Progenitor cell of endocrine pancreas (in vitro differentiated cells): ENCODE data around the gene DNAH17. TPM values are rescaled to one million over a fixed set of nuclear protein-coding genes. Genes with fewer than 3 reads are reported as not detected.

Experiments
- DNase-seq: peaks from one replicate; pipeline ENCODE4 v3.0.0; 2021; ENCODE audit warnings: low spot score; ENCODE audit not compliant: unreplicated experiment
- H3K27ac Mint-ChIP-seq: 2 replicates; pipeline ENCODE4 v1.8.0; 2021; ENCODE audit warnings: mild to moderate bottlenecking, moderate library complexity, mixed read lengths
- H3K27me3 Mint-ChIP-seq: 2 replicates; pipeline ENCODE4 v1.8.0; 2021; ENCODE audit warnings: mixed read lengths
- H3K36me3 Mint-ChIP-seq: 2 replicates; pipeline ENCODE4 v1.8.0; 2022; ENCODE audit warnings: mixed read lengths; ENCODE audit not compliant: insufficient read depth
- H3K4me1 Mint-ChIP-seq: 2 replicates; pipeline ENCODE4 v1.8.0; 2021; ENCODE audit warnings: low read depth, mixed read lengths
- H3K4me3 Mint-ChIP-seq: 2 replicates; pipeline ENCODE4 v1.8.0; 2021; ENCODE audit warnings: low read depth, mild to moderate bottlenecking, moderate library complexity, mixed read lengths
- H3K9me3 Mint-ChIP-seq: 2 replicates; pipeline ENCODE4 v1.8.0; 2021; ENCODE audit warnings: low read depth, mixed read lengths
- CTCF ChIP-seq: fragments of 200-600 bp; sonication (generic); IDR thresholded peaks from one replicate; pipeline ENCODE4 v1.5.0; 2021; ENCODE audit warnings: antibody characterized with exemption, mild to moderate bottlenecking; ENCODE audit not compliant: unreplicated experiment
- total RNA-seq: library from RNA; stranded (reverse); gene quantifications from 2 replicates; pipeline ENCODE4 v1.2.1, GENCODE V29; 2021

Gene DNAH17
- total RNA-seq, 1 donor from 2014 or later: not detected

- Mint-ChIP-seq H3K4me3 (no peak overlapping the region), H3K27ac (no peak overlapping the region), H3K36me3 (no peaks in the 10 kb centered on the region), H3K4me1 (peaks cover 2% of the 10 kb centered on the region), H3K9me3 (no peaks in the 10 kb centered on the region), H3K27me3 (no peaks in the 10 kb centered on the region)
- TF ChIP-seq CTCF: no peak
- no peak for DNase-seq
These were observed 47.1 kb downstream of the DNAH17 start for GRCh38 chr17:78529871-78530670.

- no peak for DNase-seq
- H3K9me3 Mint-ChIP-seq: no peaks in the 10 kb centered on the region
- H3K27ac Mint-ChIP-seq: no peak overlapping the region
- H3K36me3 Mint-ChIP-seq: no peaks in the 10 kb centered on the region
- H3K4me1 Mint-ChIP-seq: peaks cover 2% of the 10 kb centered on the region
- H3K27me3 Mint-ChIP-seq: no peaks in the 10 kb centered on the region
- no peak for TF ChIP-seq CTCF
- no peak overlapping the region for H3K4me3 Mint-ChIP-seq
These were observed 47.9 kb downstream of the DNAH17 start for GRCh38 chr17:78529251-78529650.

- no peaks in the 10 kb centered on the region for H3K27me3 Mint-ChIP-seq
- DNase-seq: no peak
- peaks cover 2% of the 10 kb centered on the region for H3K4me1 Mint-ChIP-seq
- H3K27ac Mint-ChIP-seq: peak overlapping the region; percentile 49
- no peaks in the 10 kb centered on the region for H3K9me3 Mint-ChIP-seq
- H3K4me3 Mint-ChIP-seq: no peak overlapping the region
- TF ChIP-seq CTCF: no peak
- no peaks in the 10 kb centered on the region for H3K36me3 Mint-ChIP-seq
These were observed 48.7 kb downstream of the DNAH17 start for GRCh38 chr17:78528541-78528940.

- H3K36me3 Mint-ChIP-seq: no peaks in the 10 kb centered on the region
- peaks cover 2% of the 10 kb centered on the region for H3K4me1 Mint-ChIP-seq
- H3K27ac Mint-ChIP-seq: no peak overlapping the region
- DNase-seq: no peak
- TF ChIP-seq CTCF: no peak
- no peaks in the 10 kb centered on the region for H3K27me3 Mint-ChIP-seq
- H3K9me3 Mint-ChIP-seq: no peaks in the 10 kb centered on the region
- no peak overlapping the region for H3K4me3 Mint-ChIP-seq
These were observed 49.9 kb downstream of the DNAH17 start for GRCh38 chr17:78527345-78527744.

GRCh38 chr17:78526231-78527025, 50.8 kb downstream of the DNAH17 start:
- no peaks in the 10 kb centered on the region for H3K27me3 Mint-ChIP-seq
- H3K4me3 Mint-ChIP-seq: no peak overlapping the region
- H3K4me1 Mint-ChIP-seq: peaks cover 2% of the 10 kb centered on the region
- no peaks in the 10 kb centered on the region for H3K9me3 Mint-ChIP-seq
- no peak overlapping the region for H3K27ac Mint-ChIP-seq
- no peak for TF ChIP-seq CTCF
- no peaks in the 10 kb centered on the region for H3K36me3 Mint-ChIP-seq
- no peak for DNase-seq
